HG02571 (cell line): Measurements from ENCODE around the gene FCN3.

Experiments used
- ATAC-seq: cut with Tn5 transposase; IDR thresholded peaks from one replicate; pipeline ENCODE4 v1.9.1; 2021; ENCODE audit warnings: mild to moderate bottlenecking, moderate library complexity; ENCODE audit not compliant: unreplicated experiment

FCN3 gene

DNA sequence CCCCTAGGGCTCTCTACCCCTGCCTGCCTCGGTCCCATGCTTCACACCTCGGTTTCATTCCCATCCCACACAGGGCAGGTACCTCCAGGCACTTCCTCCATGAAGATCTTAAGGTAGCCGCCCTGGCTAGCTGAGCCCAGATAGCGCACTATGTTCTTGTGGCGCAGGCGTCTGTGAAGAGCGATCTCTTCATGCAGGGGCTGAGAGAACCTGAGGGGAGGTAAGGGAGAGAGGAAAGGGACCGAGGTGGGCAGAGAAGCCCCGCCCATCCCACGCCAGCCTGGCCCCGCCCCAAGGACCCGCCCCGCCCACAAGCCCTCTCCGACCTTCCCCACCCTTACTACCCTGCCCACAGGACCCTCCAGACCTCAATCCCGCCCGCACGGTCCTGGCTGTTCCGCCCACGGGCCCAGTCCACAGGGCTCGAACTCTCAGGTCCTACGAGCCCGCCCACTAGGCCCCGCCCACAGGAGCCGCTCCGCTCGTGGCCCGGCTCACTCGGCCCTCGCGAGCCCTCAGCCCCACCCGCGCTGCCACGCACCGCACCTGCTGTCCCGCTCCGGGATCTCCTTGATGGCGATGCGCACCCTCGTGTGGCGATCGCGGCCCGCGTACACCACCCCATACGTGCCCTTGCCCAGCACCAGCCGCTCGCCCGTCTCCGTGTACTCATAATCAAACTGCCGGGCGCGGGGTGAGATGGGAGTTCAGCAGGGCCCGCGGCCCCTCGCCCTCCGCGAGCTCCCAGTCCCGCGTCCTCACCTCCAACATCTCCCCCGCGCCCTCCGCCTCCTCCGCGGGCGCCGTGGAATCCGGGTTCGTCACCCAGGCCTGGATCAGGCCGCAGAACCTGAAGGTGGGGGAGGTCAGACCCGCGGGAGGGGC, 14.2 kb downstream of the FCN3 start:
- no peak for ATAC-seq

GRCh38 chr1:27359822-27360158, 14.8 kb downstream of the FCN3 start:
- no peak for ATAC-seq

GRCh38 chr1:27358928-27359313, 15.7 kb downstream of the FCN3 start:
- ATAC-seq: no peak

GRCh38 chr1:27358038-27358927, 16.3 kb downstream of the FCN3 start:
- ATAC-seq: no peak

DNA sequence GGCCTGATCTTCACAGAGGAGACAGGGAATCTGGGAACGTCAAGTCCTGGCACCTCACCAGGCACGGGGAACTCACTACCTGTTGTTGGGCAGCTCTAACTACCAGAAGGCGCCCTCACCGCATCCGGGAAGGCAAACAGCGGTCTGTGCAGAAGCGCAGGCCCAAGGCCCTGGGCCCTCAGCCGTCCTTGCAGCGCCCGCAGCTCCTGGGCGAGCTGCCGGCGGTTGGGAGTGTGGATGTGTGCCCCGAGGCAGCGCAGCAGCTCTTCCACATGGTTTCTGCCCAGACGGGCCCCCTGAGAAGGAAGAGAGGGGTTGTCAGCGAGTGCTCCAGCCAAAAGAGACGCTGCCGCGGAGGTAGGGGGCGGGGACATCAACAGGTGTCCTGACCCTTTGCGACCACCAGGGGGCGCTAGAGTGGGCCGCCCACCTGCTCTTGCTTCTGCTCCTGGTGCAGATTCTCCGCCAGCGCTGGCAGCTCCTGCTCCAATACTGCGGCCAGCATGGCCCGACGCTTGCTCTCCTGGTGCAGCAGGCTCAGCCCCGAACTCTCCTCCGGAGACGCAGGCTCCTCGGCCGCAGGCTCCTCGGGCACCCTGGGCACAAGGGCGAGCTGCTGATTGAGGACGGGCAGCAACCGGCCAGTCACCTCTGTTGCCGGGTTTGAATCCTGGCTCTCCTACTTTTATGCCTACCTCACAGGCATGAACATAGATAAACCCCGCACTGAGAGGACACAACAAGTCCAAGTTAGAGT, 17.2 kb downstream of the FCN3 start:
- ATAC-seq: no peak

GRCh38 chr1:27356619-27357280, 17.9 kb downstream of the FCN3 start:
- no peak for ATAC-seq

GRCh38 chr1:27356277-27356618, 18.4 kb downstream of the FCN3 start:
- no peak for ATAC-seq

DNA sequence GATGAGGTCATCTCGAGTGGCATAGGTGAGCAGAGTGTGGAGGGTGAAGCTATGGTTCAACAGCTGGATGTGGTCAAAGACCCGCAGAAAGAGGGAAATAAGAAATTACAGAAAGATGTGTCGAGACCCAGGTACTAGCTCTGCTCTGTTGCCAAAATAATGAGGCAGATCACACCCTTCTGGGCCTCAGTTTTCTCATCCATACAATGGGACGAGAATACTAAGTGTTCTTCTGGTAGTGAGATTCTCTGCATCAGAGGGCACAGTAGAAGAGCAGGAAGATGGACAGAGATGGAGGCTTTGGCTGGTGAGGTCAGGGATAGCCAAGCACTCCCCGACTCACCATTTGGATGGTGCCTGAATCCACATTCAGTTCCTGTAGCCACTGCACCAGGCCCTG, 18.9 kb downstream of the FCN3 start:
- no peak for ATAC-seq

DNA sequence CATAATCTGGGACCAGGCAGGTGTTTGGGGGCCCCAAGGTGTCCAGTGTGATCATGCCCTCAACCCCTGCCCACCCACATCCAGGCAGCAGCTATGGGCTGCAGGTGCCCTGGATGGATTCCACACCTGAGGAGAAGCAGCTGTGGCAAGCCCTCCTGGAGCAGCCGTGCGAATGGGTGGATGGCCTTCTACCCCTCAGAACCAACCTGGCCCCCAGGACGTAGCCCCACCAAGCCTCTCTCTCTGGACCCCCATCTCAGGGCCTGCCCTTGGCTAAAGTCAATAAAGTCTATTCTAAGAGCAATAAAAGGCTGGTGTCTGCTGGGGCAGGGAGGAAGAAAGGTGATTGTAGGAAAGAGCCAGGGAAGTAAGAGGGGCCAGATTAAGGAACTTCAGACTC, 21.0 kb downstream of the FCN3 start:
- no peak for ATAC-seq

DNA sequence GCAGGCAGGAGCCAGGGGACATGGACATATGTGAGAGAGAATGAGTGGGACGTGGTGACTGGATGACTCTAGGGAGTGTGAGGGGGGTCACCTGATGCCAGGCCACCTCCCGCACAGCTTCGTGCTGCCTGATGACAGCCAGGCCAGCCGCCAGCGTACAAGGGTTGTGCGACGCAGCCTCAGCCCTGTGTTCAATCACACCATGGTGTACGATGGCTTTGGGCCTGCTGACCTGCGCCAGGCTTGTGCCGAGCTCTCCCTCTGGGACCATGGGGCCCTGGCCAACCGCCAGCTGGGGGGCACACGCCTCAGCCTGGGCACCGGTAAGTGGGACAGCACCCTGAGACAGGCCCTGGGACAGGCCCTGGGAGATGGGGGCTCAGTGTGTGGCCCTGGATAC, 21.5 kb downstream of the FCN3 start:
- ATAC-seq: no peak

- no peak for ATAC-seq
Observed at GRCh38 chr1:27351541-27352107, 23.0 kb downstream of the FCN3 start.

GRCh38 chr1:27350663-27351540, 23.7 kb downstream of the FCN3 start:
- ATAC-seq: no peak

DNA sequence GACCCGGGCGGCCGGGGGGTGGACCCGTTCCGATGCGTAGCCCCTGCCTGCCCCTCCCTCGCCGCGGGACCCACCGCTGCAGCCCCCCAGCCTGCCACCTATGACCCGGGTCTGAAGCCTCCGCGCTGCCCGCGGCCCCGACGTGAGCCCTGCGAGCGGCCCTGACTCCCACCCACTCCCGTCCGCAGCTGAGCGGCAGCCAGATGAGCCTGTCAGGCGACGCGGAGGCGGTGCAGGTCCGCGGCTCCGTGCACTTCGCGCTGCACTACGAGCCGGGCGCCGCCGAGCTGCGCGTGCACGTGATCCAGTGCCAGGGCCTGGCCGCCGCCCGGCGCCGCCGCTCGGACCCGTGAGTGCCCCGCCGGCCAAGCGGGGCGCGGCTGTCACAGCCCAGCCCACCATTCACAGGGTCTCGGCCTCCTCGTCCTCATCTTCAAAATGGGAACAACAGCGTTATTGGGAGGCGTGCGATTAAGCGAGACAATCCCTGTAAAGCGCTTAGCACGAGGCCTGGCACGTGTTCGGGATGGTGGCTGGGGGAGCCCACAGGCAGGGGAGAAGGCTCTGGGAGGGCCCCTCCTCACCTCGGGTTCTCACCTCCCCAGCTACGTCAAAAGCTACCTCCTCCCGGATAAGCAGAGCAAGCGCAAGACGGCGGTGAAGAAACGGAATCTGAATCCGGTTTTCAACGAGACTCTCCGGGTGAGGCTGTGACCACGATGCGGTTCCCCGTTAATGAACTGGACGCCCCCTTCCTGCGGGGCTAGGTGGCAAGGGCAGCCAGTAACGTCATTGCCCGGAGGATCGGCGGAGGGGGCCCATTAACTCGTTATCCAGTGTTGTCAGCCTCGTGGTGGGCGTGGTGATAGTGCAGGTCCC, 24.6 kb downstream of the FCN3 start:
- no peak for ATAC-seq

GRCh38 chr1:27348861-27349783, 25.5 kb downstream of the FCN3 start:
- ATAC-seq: no peak

- ATAC-seq: no peak
Observed at GRCh38 chr1:27346991-27347624, 27.5 kb downstream of the FCN3 start.

- no peak for ATAC-seq
Observed at GRCh38 chr1:27346357-27346756, 28.3 kb downstream of the FCN3 start.

- ATAC-seq: no peak
Observed at GRCh38 chr1:27345272-27345671, 29.4 kb downstream of the FCN3 start.
